MM.1S (cell line): Measurements from ENCODE around the gene GABRG3.

Experiments used
- DNase-seq: peaks from one replicate; pipeline ENCODE4 v3.0.0-alpha.2; 2015
- H2AFZ ChIP-seq: fragments of 300-600 bp; sonication (generic); 2 replicates; pipeline ENCODE4 v1.6.0; 2016; ENCODE audit warnings: antibody characterized with exemption, low read length
- H3F3A ChIP-seq: fragments of 300-600 bp; sonication (generic); 2 replicates; pipeline ENCODE4 v1.6.1; 2016; ENCODE audit warnings: mild to moderate bottlenecking, antibody characterized with exemption, low read length, moderate library complexity, mixed read lengths; ENCODE audit not compliant: insufficient read depth
- H3K27ac ChIP-seq: fragments of 300-600 bp; sonication (generic); 2 replicates; pipeline ENCODE4 v1.5.1; 2016; ENCODE audit warnings: mild to moderate bottlenecking, low read length
- H3K27me3 ChIP-seq: fragments of 300-600 bp; sonication (generic); replicated peaks from 2 replicates; pipeline ENCODE4 v1.6.0; 2016; ENCODE audit warnings: low read length; ENCODE audit not compliant: insufficient read depth
- H3K36me3 ChIP-seq: fragments of 300-600 bp; sonication (generic); replicated peaks from 2 replicates; pipeline ENCODE4 v1.6.1; 2016; ENCODE audit warnings: mild to moderate bottlenecking, low read length, mixed read lengths; ENCODE audit not compliant: insufficient read depth
- H3K4me1 ChIP-seq: fragments of 300-600 bp; sonication (generic); 2 replicates; pipeline ENCODE4 v1.6.1; 2016; ENCODE audit warnings: low read length, mixed read lengths
- H3K4me2 ChIP-seq: fragments of 300-600 bp; sonication (generic); 2 replicates; pipeline ENCODE4 v1.6.0; 2016; ENCODE audit warnings: low read depth, low read length
- H3K4me3 ChIP-seq: fragments of 300-600 bp; sonication (generic); 2 replicates; pipeline ENCODE4 v1.5.1; 2016; ENCODE audit warnings: low read length, mixed read lengths
- H3K79me2 ChIP-seq: fragments of 300-600 bp; sonication (generic); 2 replicates; pipeline ENCODE4 v1.6.1; 2016; ENCODE audit warnings: mixed run types, low read length, mixed read lengths
- H3K9ac ChIP-seq: fragments of 300-600 bp; sonication (generic); 2 replicates; pipeline ENCODE4 v1.6.1; 2016; ENCODE audit warnings: low read length, mixed read lengths
- H3K9me2 ChIP-seq: fragments of 300-600 bp; sonication (generic); replicated peaks from 2 replicates; pipeline ENCODE4 v1.6.1; 2016; ENCODE audit warnings: mild to moderate bottlenecking, low read length, mixed read lengths; ENCODE audit not compliant: insufficient read depth
- H3K9me3 ChIP-seq: fragments of 300-600 bp; sonication (generic); replicated peaks from 2 replicates; pipeline ENCODE4 v1.6.1; 2016; ENCODE audit warnings: mild to moderate bottlenecking, low read length, mixed read lengths; ENCODE audit not compliant: insufficient read depth
- H4K20me1 ChIP-seq: fragments of 300-600 bp; sonication (generic); 2 replicates; pipeline ENCODE4 v1.6.1; 2016; ENCODE audit warnings: mild to moderate bottlenecking, low read length, moderate library complexity, mixed read lengths; ENCODE audit not compliant: insufficient read depth
- CTCF ChIP-seq: fragments of 300-600 bp; sonication (generic); IDR thresholded peaks from 2 replicates; pipeline ENCODE4 v1.5.1; 2016; ENCODE audit warnings: antibody characterized with exemption, low read length, mixed read lengths
- EZH2 ChIP-seq: fragments of 300-600 bp; sonication (generic); optimal IDR thresholded peaks from 2 replicates; pipeline ENCODE3; 2017; ENCODE audit warnings: low read depth, mild to moderate bottlenecking, antibody characterized with exemption, low read length, mixed read lengths
- EZH2phosphoT487 ChIP-seq: fragments of 300-600 bp; sonication (generic); IDR thresholded peaks from 2 replicates; pipeline ENCODE4 v1.6.1; 2018; ENCODE audit warnings: antibody characterized with exemption, low read length

Gene GABRG3

GRCh38 chr15:27529399-27529798 is 558.4 kb downstream of the GABRG3 start:
- Histone ChIP-seq H3K79me2 (no peaks in the 10 kb centered on the region), H3F3A (no peaks in the 10 kb centered on the region), H3K9ac (no peak overlapping the region), H3K27me3 (no peaks in the 10 kb centered on the region), H3K9me2 (no peaks in the 10 kb centered on the region), H3K9me3 (no peaks in the 10 kb centered on the region), H3K27ac (no peak overlapping the region), H3K36me3 (no peaks in the 10 kb centered on the region), H3K4me2 (no peak overlapping the region), H3K4me1 (no peaks in the 10 kb centered on the region), H3K4me3 (no peak overlapping the region), H4K20me1 (no peaks in the 10 kb centered on the region), H2AFZ (no peak overlapping the region)
- no peak for TF ChIP-seq EZH2phosphoT487
- TF ChIP-seq EZH2: no peak
- no peak for TF ChIP-seq CTCF
- no peak for DNase-seq

GRCh38 chr15:27530994-27531393 is 560.0 kb downstream of the GABRG3 start:
- DNase-seq: no peak
- Histone ChIP-seq H3K36me3 (no peaks in the 10 kb centered on the region), H3K9me2 (no peaks in the 10 kb centered on the region), H3K4me3 (no peak overlapping the region), H3K27ac (no peak overlapping the region), H3F3A (no peaks in the 10 kb centered on the region), H3K79me2 (no peaks in the 10 kb centered on the region), H3K4me1 (no peaks in the 10 kb centered on the region), H2AFZ (no peak overlapping the region), H3K9ac (no peak overlapping the region), H3K27me3 (no peaks in the 10 kb centered on the region), H3K4me2 (no peak overlapping the region), H3K9me3 (no peaks in the 10 kb centered on the region), H4K20me1 (no peaks in the 10 kb centered on the region)
- no peak for TF ChIP-seq CTCF
- no peak for TF ChIP-seq EZH2
- no peak for TF ChIP-seq EZH2phosphoT487

GRCh38 chr15:27532358-27532757 is 561.4 kb downstream of the GABRG3 start:
- no peaks in the 10 kb centered on the region for H4K20me1 ChIP-seq
- no peaks in the 10 kb centered on the region for H3K27me3 ChIP-seq
- H2AFZ ChIP-seq: no peak overlapping the region
- H3K9ac ChIP-seq: no peak overlapping the region
- no peaks in the 10 kb centered on the region for H3K9me2 ChIP-seq
- no peak overlapping the region for H3K4me2 ChIP-seq
- H3K79me2 ChIP-seq: no peaks in the 10 kb centered on the region
- H3K4me3 ChIP-seq: no peak overlapping the region
- H3K4me1 ChIP-seq: no peaks in the 10 kb centered on the region
- H3K27ac ChIP-seq: no peak overlapping the region
- no peaks in the 10 kb centered on the region for H3F3A ChIP-seq
- TF ChIP-seq CTCF: no peak
- no peak for DNase-seq
- no peaks in the 10 kb centered on the region for H3K9me3 ChIP-seq
- H3K36me3 ChIP-seq: no peaks in the 10 kb centered on the region
